Right hindlimb (tissue), 1 donor: Measurements from ENCODE around the gene RPL39L.

Source experiments
- DNase-seq: peaks from one replicate; pipeline ENCODE4 v3.0.0-alpha.2; 2018

The RPL39L gene

DNA sequence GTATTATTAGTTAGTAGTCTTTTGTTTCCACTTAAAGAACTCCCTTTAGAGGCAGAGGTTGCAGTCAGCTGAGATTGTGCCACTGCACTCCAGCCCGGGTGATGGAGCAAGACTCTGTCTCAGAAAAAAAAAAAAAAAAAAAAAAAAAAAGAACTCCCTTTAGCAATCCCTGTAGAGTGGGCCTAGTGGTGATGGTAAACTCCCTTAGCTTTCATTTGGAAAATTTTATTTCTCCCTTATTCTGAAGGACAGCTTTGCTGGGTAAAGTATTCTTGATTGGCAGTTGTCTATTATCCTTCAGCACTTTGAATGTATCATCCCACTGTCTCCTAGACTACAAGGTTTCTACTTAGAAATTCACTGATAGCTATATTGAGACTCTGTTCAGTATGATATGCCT lies 46.0 kb downstream of the RPL39L start:
- DNase-seq, result no peak

DNA sequence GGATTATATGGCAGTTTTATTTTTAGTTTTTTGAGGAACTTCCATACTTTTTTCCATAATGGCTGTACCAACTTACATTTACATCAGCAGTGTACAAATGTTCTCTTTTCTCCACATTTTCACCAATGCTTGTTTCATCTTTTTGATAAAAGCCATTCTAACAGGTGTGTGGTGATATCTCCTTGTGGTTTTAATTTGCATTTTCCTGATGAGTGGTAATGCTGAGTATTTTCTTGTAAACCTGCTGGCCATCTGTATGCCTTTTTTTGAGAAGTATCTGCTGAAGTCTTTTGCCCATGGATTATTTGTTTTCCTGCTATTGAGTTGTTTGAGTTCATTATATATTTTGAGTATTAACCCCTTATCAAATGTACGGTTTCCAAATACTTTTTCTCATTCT lies 50.6 kb downstream of the RPL39L start:
- DNase-seq, result no peak

- DNase-seq, result no peak
These were observed 52.5 kb downstream of the RPL39L start for GRCh38 chr3:187086831-187087230.

GRCh38 chr3:187085933-187086332 lies 53.4 kb downstream of the RPL39L start:
- no peak for DNase-seq

- no peak for DNase-seq
These were observed 54.2 kb downstream of the RPL39L start for GRCh38 chr3:187085021-187085666.

- DNase-seq, result no peak
These were observed 54.7 kb downstream of the RPL39L start for GRCh38 chr3:187084580-187084979.

- no peak for DNase-seq
These were observed 55.2 kb downstream of the RPL39L start for GRCh38 chr3:187084126-187084525.

DNA sequence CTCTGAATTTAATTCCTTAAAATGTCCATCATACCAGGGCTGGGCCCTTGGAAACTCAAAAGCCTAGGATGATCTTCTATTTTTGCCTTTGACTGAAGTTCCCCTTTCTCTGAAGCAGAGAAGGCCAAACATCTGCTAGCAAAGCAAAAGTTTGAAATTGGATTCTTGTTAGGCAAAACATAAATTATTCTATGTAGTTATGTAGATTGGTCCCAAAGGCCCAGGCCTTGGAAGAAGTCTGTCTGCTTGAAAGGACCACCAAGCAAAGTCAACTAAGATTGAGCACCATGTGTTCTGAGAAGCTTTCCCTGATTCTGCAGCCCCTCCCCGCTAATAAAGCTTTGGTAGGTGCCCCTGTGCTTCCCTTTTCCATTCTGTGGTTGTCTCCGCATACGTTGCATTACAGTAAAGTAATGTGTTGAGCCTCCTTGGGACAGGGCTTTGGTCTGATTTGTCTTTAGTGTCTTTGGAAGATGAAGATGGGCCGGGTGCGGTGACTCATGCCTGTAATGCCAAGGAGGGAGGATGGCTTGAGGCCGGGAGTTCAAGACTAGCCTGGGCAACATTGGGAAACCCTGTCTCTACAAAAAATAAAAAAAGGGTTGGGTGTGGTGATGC lies 56.4 kb downstream of the RPL39L start:
- DNase-seq, result no peak

- DNase-seq, result no peak
These were observed 58.4 kb downstream of the RPL39L start for GRCh38 chr3:187080799-187081450.

DNA sequence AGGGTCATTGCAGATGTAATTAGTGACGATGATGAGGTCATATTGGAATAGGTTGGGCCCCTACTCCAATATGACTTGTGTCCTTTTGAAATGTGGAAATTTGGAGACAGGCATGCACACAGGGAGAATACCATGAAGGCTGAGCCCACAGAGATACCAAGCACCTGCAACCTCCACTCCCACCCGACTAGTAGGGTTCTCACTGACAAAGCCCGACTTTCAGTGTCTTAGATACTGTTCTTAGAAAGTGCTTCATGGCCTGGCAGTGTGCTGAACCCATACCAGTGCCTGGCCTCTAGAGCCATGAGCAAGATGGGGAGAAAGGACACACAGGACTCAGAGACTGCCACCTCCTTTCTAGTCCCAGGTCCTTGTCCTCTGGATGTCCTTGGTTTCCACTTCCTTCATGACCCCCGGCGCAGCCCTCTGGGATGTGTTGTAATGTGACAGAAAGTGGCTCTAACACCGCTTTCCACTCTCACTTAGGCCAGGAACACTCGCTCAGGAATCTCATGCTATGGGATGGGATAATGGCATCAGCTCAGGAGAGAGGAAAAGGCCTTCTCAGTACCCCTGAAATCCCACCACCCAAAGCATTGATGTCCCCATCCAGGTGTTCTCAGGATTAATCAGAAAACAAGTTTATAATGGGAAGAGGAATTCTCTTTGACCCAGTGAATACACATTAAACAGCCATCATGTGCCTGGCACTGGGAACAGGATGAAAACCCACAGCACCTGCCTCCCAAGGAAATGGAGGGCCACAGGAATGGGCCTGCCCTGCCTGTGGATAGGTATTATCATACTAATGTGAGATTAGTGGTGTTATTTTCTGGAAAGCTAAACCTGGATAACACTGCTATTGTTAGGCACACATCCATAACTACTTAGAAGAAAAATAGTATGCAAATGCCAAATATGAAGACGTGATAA lies 59.9 kb downstream of the RPL39L start:
- no peak for DNase-seq

GRCh38 chr3:187077537-187077936 lies 61.8 kb downstream of the RPL39L start:
- DNase-seq, result no peak

- DNase-seq, result no peak
These were observed 62.2 kb downstream of the RPL39L start for GRCh38 chr3:187077085-187077484.

GRCh38 chr3:187076297-187076696 lies 63.0 kb downstream of the RPL39L start:
- DNase-seq, result no peak

DNA sequence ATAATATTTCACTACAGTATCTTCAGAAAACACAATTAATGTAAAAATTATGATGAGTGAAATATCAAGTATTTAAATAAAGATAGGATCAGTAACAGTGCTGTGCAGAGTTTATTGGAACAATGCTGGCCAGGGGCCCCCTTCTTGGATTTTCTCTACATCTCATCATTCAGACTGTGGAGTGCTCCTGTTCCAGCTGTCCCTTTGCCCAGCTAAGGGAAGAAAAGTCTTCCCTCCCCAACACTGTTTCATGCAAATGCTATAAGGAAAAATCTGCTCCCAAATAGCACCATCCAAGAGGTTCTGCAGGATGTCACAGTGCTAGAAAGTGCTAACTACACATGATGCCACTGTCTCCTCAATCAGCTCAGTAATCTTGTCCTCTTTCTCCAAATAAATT lies 64.5 kb downstream of the RPL39L start:
- DNase-seq, result no peak

GRCh38 chr3:187073581-187074098 lies 65.7 kb downstream of the RPL39L start:
- no peak for DNase-seq

DNA sequence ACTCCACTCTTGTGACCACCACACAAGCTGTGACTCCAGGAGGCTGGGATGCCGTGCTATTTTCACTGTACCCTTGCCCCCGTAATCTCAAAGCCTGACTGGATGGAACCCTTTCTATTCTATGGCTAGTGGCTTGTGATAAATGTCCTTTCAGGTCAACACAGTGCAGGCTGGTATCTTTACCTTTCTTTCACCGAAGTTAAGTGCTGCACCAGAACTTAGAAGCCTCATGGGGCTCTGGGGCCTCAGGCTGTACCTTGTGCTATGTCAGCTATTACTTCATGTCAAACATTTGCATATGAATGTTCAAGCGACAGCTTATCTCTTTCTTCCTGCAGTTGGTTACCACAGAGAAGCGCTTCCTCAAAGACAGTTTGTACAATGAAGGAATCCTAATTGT lies 66.8 kb downstream of the RPL39L start:
- DNase-seq, result no peak

DNA sequence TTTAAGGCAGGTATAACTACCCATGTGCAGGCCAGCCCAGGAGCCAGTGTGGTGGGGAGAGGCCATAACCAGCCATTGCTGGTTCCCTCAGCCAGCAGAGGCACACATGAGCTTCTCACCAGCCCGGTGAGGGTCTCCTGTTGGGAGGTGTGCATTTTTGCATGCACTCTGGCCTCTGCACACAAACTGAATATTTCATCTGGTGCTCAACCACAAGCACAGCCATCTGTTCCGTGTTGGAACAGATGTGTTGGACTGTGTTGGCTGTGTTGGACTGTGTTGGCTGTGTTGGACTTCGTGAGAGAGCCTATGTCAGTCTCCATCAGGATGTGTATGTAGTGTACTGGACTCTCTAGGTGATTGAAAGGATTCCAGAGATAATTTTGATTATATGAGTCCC lies 67.2 kb downstream of the RPL39L start:
- DNase-seq, result no peak
